ENCODE measurements around the gene CES4A. TPM values are rescaled to one million over a fixed set of nuclear protein-coding genes. Genes with fewer than 3 reads are reported as not detected.
"Not testable (repeated sequence)": the region's sequence is repeated elsewhere in the genome, so short reads cannot be mapped to it uniquely, and the experiment has no call there.

CES4A gene
- total and polyA plus RNA-seq, 2 experiments from 2014 or later = 11.8 to 12.3 TPM

GRCh38 chr16:66942981-66943380 is 45.4 kb upstream of the CES4A start:
- Histone ChIP-seq H3K27me3 (no peaks in the 10 kb centered on the region), H3K9me3 (ENCODE audit: low read depth) (no peaks in the 10 kb centered on the region), H2AFZ (no peak overlapping the region), H3K27ac (no peak overlapping the region), H3K4me1 (ENCODE audit: insufficient read depth) (no peaks in the 10 kb centered on the region), H3K4me3 (no peak overlapping the region), H3K9me2 (replicated peaks; ENCODE audit: insufficient read depth) (no peaks in the 10 kb centered on the region), H3K36me3 (replicated peaks; ENCODE audit: insufficient read depth, low read depth) (no peaks in the 10 kb centered on the region), H3K79me2 (peaks cover 4% of the 10 kb centered on the region), H4K20me1 (ENCODE audit: insufficient read depth, poor library complexity, severe bottlenecking) (no peaks in the 10 kb centered on the region), H3K4me2 (no peak overlapping the region)
- no peak for TF ChIP-seq EZH2 (IDR thresholded peaks at IDR 0.05; ENCODE audit: borderline replicate concordance)
- DNase-seq (ENCODE audit: low spot score) = no peak
- WGBS (ENCODE audit: low lambda C conversion rate, missing lambda C conversion rate) = 95% methylated on average over 5 of the region's 5 CpGs

GRCh38 chr16:66943426-66944053 is 44.8 kb upstream of the CES4A start:
- Histone ChIP-seq H3K9me2 (replicated peaks; ENCODE audit: insufficient read depth) (no peaks in the 10 kb centered on the region), H3K36me3 (replicated peaks; ENCODE audit: insufficient read depth, low read depth) (no peaks in the 10 kb centered on the region), H3K4me2 (no peak overlapping the region), H4K20me1 (ENCODE audit: insufficient read depth, poor library complexity, severe bottlenecking) (no peaks in the 10 kb centered on the region), H3K4me3 (no peak overlapping the region), H3K79me2 (no peaks in the 10 kb centered on the region), H3K9me3 (ENCODE audit: low read depth) (no peaks in the 10 kb centered on the region), H3K27me3 (no peaks in the 10 kb centered on the region), H3K4me1 (ENCODE audit: insufficient read depth) (no peaks in the 10 kb centered on the region), H2AFZ (no peak overlapping the region), H3K27ac (no peak overlapping the region)
- 93% methylated on average over 14 of the region's 15 CpGs for WGBS (ENCODE audit: low lambda C conversion rate, missing lambda C conversion rate)
- TF ChIP-seq EZH2 (IDR thresholded peaks at IDR 0.05; ENCODE audit: borderline replicate concordance) (no peak), CTCF (IDR thresholded peaks at IDR 0.05; ENCODE audit: poor library complexity) (no peak), EZH2phosphoT487 (IDR thresholded peaks at IDR 0.05; ENCODE audit: low read depth, severe bottlenecking, unreplicated experiment) (no peak)
- no peak for DNase-seq (ENCODE audit: low spot score)

GRCh38 chr16:66944054-66944441 is 44.3 kb upstream of the CES4A start:
- Histone ChIP-seq H3K4me3 (no peak overlapping the region), H3K4me1 (ENCODE audit: insufficient read depth) (no peaks in the 10 kb centered on the region), H3K27me3 (peaks cover 1% of the 10 kb centered on the region), H3K27ac (no peak overlapping the region), H3K9me3 (ENCODE audit: low read depth) (no peaks in the 10 kb centered on the region), H3K4me2 (no peak overlapping the region), H2AFZ (no peak overlapping the region), H3K79me2 (no peaks in the 10 kb centered on the region), H3K9me2 (replicated peaks; ENCODE audit: insufficient read depth) (no peaks in the 10 kb centered on the region), H4K20me1 (ENCODE audit: insufficient read depth, poor library complexity, severe bottlenecking) (no peaks in the 10 kb centered on the region), H3K36me3 (replicated peaks; ENCODE audit: insufficient read depth, low read depth) (no peaks in the 10 kb centered on the region)
- no peak for DNase-seq (ENCODE audit: low spot score)
- 95% methylated on average over 5 of the region's 5 CpGs for WGBS (ENCODE audit: low lambda C conversion rate, missing lambda C conversion rate)
- TF ChIP-seq EZH2phosphoT487 (IDR thresholded peaks at IDR 0.05; ENCODE audit: low read depth, severe bottlenecking, unreplicated experiment) (no peak), EZH2 (IDR thresholded peaks at IDR 0.05; ENCODE audit: borderline replicate concordance) (no peak)

GRCh38 chr16:66944971-66945370 is 43.4 kb upstream of the CES4A start:
- not testable (repeated sequence) for H3K9me2 ChIP-seq (replicated peaks; ENCODE audit: insufficient read depth)
- 91% methylated on average over 9 of the region's 9 CpGs for WGBS (ENCODE audit: low lambda C conversion rate, missing lambda C conversion rate)

GRCh38 chr16:66945939-66946338 is 42.5 kb upstream of the CES4A start:
- DNase-seq (ENCODE audit: low spot score) = no peak
- H3K27ac ChIP-seq = no peak overlapping the region
- WGBS (ENCODE audit: low lambda C conversion rate, missing lambda C conversion rate) = 96% methylated on average over 4 of the region's 4 CpGs
- peaks cover 8% of the 10 kb centered on the region for H3K27me3 ChIP-seq
- H3K36me3 ChIP-seq (replicated peaks; ENCODE audit: insufficient read depth, low read depth) = no peaks in the 10 kb centered on the region
- no peak overlapping the region for H3K4me3 ChIP-seq
- no peaks in the 10 kb centered on the region for H4K20me1 ChIP-seq (ENCODE audit: insufficient read depth, poor library complexity, severe bottlenecking)
- H3K9me2 ChIP-seq (replicated peaks; ENCODE audit: insufficient read depth) = no peaks in the 10 kb centered on the region
- no peaks in the 10 kb centered on the region for H3K79me2 ChIP-seq
- no peaks in the 10 kb centered on the region for H3K4me1 ChIP-seq (ENCODE audit: insufficient read depth)
- H2AFZ ChIP-seq = no peak overlapping the region
- TF ChIP-seq EZH2phosphoT487 (IDR thresholded peaks at IDR 0.05; ENCODE audit: low read depth, severe bottlenecking, unreplicated experiment) (no peak), CTCF (IDR thresholded peaks at IDR 0.05; ENCODE audit: poor library complexity) (no peak), EZH2 (IDR thresholded peaks at IDR 0.05; ENCODE audit: borderline replicate concordance) (no peak)
- H3K4me2 ChIP-seq = no peak overlapping the region
- H3K9me3 ChIP-seq (ENCODE audit: low read depth) = no peaks in the 10 kb centered on the region

More at GRCh38 chr16:66944971-66945370, 43.4 kb upstream of the CES4A start:
- not testable (repeated sequence) for H3K4me2 ChIP-seq; H4K20me1 ChIP-seq (ENCODE audit: insufficient read depth, poor library complexity, severe bottlenecking); H2AFZ ChIP-seq; H3K4me1 ChIP-seq (ENCODE audit: insufficient read depth); H3K27ac ChIP-seq; H3K27me3 ChIP-seq; H3K79me2 ChIP-seq; DNase-seq (ENCODE audit: low spot score); H3K9me3 ChIP-seq (ENCODE audit: low read depth); H3K36me3 ChIP-seq (replicated peaks; ENCODE audit: insufficient read depth, low read depth); H3K4me3 ChIP-seq
